Measurements from ENCODE around the gene NEGR1. TPM values are rescaled to one million over a fixed set of nuclear protein-coding genes. Genes with fewer than 3 reads are reported as not detected.

The NEGR1 gene
- total RNA-seq, 1 donor from 2014 or later = 18.1 TPM

DNA sequence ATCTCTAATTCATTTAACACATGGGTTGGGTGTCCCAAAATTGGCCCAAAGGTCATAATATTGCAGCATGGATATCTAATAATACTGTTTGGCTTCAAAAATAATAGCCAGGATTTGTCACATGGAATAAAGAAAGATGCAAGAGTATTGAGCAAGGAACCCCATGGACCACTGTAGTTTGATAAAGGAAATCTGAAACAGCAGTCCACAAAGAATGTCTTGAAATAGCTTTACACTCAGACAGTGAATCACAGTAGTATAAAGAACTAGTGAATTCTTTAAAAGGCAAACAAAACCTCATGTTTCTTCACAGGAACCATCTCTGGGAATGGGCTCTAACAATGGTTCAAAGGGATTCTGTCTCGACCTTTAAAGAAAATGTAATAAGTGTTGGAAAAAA, 625.4 kb downstream of the NEGR1 start:
- no peaks in the 10 kb centered on the region for H3K4me1 ChIP-seq
- no peak overlapping the region for H3K27ac ChIP-seq
- intact Hi-C loops (cut with DNase I) = no loop called here
- DNase-seq = no peak
- H3K27me3 ChIP-seq (ENCODE audit: low read depth) = no peaks in the 10 kb centered on the region
- H3K4me3 ChIP-seq = no peak overlapping the region
- no peaks in the 10 kb centered on the region for H3K36me3 ChIP-seq
- no peak for ATAC-seq
- TF ChIP-seq, protein P1, sequence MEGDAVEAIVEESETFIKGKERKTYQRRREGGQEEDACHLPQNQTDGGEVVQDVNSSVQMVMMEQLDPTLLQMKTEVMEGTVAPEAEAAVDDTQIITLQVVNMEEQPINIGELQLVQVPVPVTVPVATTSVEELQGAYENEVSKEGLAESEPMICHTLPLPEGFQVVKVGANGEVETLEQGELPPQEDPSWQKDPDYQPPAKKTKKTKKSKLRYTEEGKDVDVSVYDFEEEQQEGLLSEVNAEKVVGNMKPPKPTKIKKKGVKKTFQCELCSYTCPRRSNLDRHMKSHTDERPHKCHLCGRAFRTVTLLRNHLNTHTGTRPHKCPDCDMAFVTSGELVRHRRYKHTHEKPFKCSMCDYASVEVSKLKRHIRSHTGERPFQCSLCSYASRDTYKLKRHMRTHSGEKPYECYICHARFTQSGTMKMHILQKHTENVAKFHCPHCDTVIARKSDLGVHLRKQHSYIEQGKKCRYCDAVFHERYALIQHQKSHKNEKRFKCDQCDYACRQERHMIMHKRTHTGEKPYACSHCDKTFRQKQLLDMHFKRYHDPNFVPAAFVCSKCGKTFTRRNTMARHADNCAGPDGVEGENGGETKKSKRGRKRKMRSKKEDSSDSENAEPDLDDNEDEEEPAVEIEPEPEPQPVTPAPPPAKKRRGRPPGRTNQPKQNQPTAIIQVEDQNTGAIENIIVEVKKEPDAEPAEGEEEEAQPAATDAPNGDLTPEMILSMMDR (IDR thresholded peaks at IDR 0.05) = no peak
- H3K9me3 ChIP-seq = no peaks in the 10 kb centered on the region

DNA sequence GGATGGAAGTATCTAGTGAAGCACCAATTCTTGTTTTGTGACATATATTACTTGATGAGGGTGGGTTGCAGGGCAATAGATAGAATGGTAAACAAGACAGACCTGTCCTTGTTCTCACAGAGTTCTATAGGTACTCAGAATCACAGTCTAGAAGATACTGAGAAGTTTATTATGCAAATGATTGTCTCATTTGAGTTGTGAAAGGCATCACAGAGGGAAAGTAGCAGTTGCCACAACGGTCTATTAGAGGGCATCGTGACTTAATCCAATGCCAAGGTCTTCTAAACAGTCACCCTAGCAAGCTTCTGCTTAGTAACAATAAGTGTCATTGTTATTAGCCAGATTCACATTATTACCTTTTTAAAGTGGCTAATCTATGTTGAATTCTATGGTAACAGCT, 626.7 kb downstream of the NEGR1 start:
- Histone ChIP-seq H3K4me3 (no peak overlapping the region), H3K9me3 (no peaks in the 10 kb centered on the region), H3K4me1 (no peaks in the 10 kb centered on the region), H3K27ac (no peak overlapping the region), H3K36me3 (no peaks in the 10 kb centered on the region), H3K27me3 (ENCODE audit: low read depth) (no peaks in the 10 kb centered on the region)
- no peak for ATAC-seq
- intact Hi-C loops (cut with DNase I) = no loop called here
- no peak for DNase-seq
- TF ChIP-seq, protein P1 (IDR thresholded peaks at IDR 0.05) = no peak

DNA sequence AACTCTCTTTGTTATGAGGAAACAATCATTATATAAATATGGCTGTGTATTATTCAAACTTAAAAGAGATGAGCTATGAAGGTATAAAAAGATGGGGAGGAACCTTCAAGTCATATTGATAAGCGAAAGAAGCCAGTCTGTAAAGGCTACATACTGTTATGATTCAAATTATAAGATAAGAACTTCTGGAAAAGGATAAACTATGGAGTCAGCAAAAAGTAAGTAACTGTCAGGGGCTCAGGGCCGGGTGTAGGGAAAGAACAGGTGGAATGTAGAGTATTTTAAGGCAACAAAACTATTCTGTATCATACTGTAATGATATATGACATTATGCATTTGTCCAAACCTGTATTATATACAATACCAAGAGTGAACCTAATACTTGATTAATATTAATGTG, 628.4 kb downstream of the NEGR1 start:
- DNase-seq (no peak), ATAC-seq (no peak)
- Histone ChIP-seq H3K36me3 (no peaks in the 10 kb centered on the region), H3K9me3 (no peaks in the 10 kb centered on the region), H3K4me1 (no peaks in the 10 kb centered on the region), H3K27me3 (ENCODE audit: low read depth) (no peaks in the 10 kb centered on the region), H3K27ac (no peak overlapping the region), H3K4me3 (no peak overlapping the region)
- intact Hi-C loops (cut with DNase I) = no loop called here
- TF ChIP-seq, protein P1 (IDR thresholded peaks at IDR 0.05) = no peak

DNA sequence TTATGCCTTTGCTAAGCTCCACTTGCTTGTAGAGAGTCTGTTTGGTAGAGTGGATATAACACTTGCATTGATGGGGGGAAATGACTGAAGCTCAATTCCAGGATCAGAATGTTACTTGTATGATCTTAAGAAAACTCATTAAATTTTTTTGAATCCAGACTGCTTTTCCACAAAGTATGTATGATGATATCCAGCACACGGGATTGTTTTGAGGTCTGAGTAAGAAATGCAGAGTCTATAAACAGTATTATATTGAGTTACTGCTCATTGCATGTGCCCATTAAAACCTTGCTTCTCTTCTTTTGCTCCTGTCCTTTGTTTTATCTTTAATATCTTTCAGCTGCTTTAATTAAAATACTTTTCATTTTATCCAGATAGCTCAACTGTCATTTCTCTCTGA, 631.1 kb downstream of the NEGR1 start:
- ATAC-seq (no peak), DNase-seq (no peak)
- TF ChIP-seq, protein P1 (IDR thresholded peaks at IDR 0.05) = no peak

DNA sequence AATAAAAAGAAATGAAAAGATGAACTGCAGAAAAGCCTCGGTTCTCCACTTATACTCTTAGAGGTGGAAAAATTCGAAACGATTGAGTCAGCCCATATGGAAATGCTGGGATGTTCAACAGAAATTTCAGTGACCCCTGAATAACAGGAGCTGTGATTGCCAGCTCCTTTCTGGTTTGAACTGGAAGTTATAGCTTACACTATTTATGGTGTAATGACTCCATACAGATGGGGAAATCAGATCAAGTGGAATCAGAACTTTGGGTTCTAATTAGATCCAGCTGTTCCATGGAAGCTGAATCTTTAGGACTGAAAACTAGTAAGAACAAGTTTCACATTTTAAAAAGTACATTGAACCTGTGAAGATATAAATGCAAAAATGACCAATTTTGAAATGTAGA, 632.2 kb downstream of the NEGR1 start:
- no peak for ATAC-seq
- Histone ChIP-seq H3K27ac (no peak overlapping the region), H3K27me3 (ENCODE audit: low read depth) (no peaks in the 10 kb centered on the region), H3K4me1 (no peaks in the 10 kb centered on the region), H3K4me3 (no peak overlapping the region), H3K36me3 (no peaks in the 10 kb centered on the region), H3K9me3 (no peaks in the 10 kb centered on the region)
- TF ChIP-seq, protein P1 (IDR thresholded peaks at IDR 0.05) = no peak
- intact Hi-C loops (cut with DNase I) = no loop called here
- no peak for DNase-seq

More for the DNA sequence above, 631.1 kb downstream of the NEGR1 start:
- no peak overlapping the region for H3K4me3 ChIP-seq
- intact Hi-C loops (cut with DNase I) = no loop called here
- no peaks in the 10 kb centered on the region for H3K27me3 ChIP-seq (ENCODE audit: low read depth)
- no peaks in the 10 kb centered on the region for H3K36me3 ChIP-seq
- no peak overlapping the region for H3K27ac ChIP-seq
- no peaks in the 10 kb centered on the region for H3K4me1 ChIP-seq
- H3K9me3 ChIP-seq = no peaks in the 10 kb centered on the region

DNA sequence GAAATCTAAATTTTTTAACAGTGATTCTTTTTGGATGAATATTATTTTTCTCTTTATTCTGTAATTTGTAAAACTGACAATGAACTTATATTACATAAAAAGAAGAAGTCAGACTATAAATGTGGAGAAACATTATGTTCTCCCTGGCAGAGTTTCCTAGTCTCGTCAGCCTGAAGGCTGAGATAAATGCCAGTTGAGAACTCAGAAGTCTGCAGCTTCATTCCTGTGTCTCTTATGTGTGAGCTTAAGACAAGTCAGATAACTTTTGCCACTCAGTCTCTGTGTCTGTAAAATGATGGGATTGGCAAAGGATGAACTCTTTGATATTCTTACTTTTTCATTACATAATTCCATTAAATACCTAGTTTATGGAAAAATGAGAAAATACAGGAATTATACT, 632.7 kb downstream of the NEGR1 start:
- Histone ChIP-seq H3K27ac (no peak overlapping the region), H3K4me1 (no peaks in the 10 kb centered on the region), H3K4me3 (no peak overlapping the region), H3K36me3 (no peaks in the 10 kb centered on the region), H3K9me3 (no peaks in the 10 kb centered on the region), H3K27me3 (ENCODE audit: low read depth) (no peaks in the 10 kb centered on the region)
- TF ChIP-seq, protein P1 (IDR thresholded peaks at IDR 0.05) = no peak
- DNase-seq = no peak
- intact Hi-C loops (cut with DNase I) = no loop called here
- ATAC-seq = no peak
